ENCODE measurements around the gene MYL7. TPM values are rescaled to one million over a fixed set of nuclear protein-coding genes. Genes with fewer than 3 reads are reported as not detected.

Gene MYL7
- total and polyA plus RNA-seq, 9 of the 15 experiments (the other 6 are each of a cell fraction or from before 2014, with no cell fraction given), result not detected

DNA sequence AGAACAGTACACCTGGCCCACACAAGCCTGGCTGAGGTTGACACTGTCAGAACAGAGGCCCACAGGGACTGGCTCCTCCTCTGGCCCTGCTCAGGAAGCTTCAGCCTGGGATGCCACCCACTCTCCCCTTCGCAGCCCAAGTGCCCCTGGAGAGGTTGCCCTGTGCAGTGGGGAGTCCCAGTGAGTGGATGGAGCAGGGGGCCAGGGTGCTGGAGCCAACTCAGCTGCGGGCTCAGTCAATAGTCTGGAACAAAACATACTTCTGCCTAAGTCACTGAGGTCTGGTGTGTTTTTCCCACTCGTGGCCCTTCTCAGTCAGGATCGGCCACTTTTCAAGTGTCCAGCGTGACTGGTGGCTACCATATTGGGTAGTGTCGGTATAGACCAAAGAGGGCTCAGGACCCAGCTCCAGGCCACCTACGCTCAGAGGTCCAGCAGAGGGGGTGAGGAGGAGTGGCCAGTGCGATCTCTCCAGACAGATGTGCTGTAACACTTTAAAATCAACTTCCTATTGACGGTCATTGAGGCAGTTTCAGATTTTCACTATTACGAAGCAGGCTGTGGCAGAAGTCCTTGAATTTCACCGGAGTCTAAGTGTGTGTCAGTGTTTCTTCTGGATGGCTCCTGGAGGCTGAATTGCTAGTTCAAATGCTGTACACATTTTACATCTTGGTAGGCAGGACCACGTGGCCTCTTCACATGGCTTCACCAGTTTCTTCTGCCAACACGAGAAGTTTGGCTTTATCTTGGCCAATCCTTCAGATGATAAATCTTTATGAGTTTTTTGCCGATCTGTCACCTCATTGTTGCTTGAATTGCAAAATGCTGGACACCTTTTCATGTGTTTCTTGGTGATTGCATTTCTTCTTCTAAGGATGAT is 49.1 kb upstream of the MYL7 start:
- DNase-seq (ENCODE audit: extremely low read depth in 1 of 4, low spot score in 3 of 4) (peak in 1 of 4 experiments; percentile 23), FAIRE-seq (peak; percentile 79), ATAC-seq (peak; percentile 51)
- H2AFZ ChIP-seq (ENCODE audit: low read depth, low read length), result peak overlapping the region; percentile 84
- CTCF ChIA-PET (ENCODE audit: low intra/inter-chr PET ratio), result no interaction called here
- H3K9me3 ChIP-seq (replicated peaks; ENCODE audit: control insufficient read depth, insufficient read depth, low read depth, low read length), result no peaks in the 10 kb centered on the region
- H3K9ac ChIP-seq (ENCODE audit: insufficient read depth in 1 of 2, low read depth in 2 of 2, low read length in 2 of 2), result no peak overlapping the region; a peak in 1 of 4 replicates
- H3K4me3 ChIP-seq, result no peak overlapping the region
- POLR2A ChIA-PET, result interaction anchor here (0.6 to 0.9 kb wide), 3 partner anchors 33 to 65 kb away, joined by 3 to 4 read pairs (median 3); no protein-coding TSS in a partner anchor
- intact Hi-C loops (cut with micrococcal nuclease) (no loop called here), in situ Hi-C loops (cut with MboI) (no loop called here)
- no peaks in the 10 kb centered on the region for H4K20me1 ChIP-seq (replicated peaks; ENCODE audit: control insufficient read depth, insufficient read depth, low read length)
- H3K4me1 ChIP-seq (replicated peaks in 1 of 2; ENCODE audit: control insufficient read depth in 2 of 2, insufficient read depth in 2 of 2, low read length in 2 of 2), result peaks cover 0 to 7% of the 10 kb centered on the region in 2 experiments; a peak in 2 of 5 replicates
- H3K4me2 ChIP-seq (ENCODE audit: insufficient read depth, low read length), result no peak overlapping the region
- no peaks in the 10 kb centered on the region for H3K9me1 ChIP-seq (ENCODE audit: control insufficient read depth, insufficient read depth, low read length)
- H3K36me3 ChIP-seq (ENCODE audit: control insufficient read depth, insufficient read depth, low read length), result no peaks in the 10 kb centered on the region
- no peak overlapping the region for H3K27ac ChIP-seq (ENCODE audit: extremely low read depth, low read depth, low read length)
- 29% methylated on average over 14 of the region's 14 CpGs for WGBS (ENCODE audit: insufficient coverage, low coverage, missing lambda C conversion rate)
- no peaks in the 10 kb centered on the region for H3K79me2 ChIP-seq (ENCODE audit: control insufficient read depth, insufficient read depth, low read length)
- BruUV-seq (replicated peaks), result no TSS peak
- 0 out of 5 replicates have a peak, but pooled peaks cover 0 to 23% of the 10 kb centered on the region in 2 experiments for H3K27me3 ChIP-seq (ENCODE audit: control insufficient read depth in 2 of 2, insufficient read depth in 2 of 2, low read length in 2 of 2)
- TF ChIP-seq L3MBTL2 (IDR thresholded peaks at IDR 0.05) (peak; percentile 55; the same call in 1 of the 2 replicates), RAD51 (IDR thresholded peaks at IDR 0.05; ENCODE audit: borderline replicate concordance, low read depth) (0 out of 2 replicates have a peak, but pooled peaks have one; percentile 9), SLC30A9 (CRISPR knock-in tag; IDR thresholded peaks at IDR 0.05) (no peak), ZNF408 (CRISPR knock-in tag; IDR thresholded peaks at IDR 0.05; ENCODE audit: low read depth) (no peak)
- TF ChIP-seq, protein P1, sequence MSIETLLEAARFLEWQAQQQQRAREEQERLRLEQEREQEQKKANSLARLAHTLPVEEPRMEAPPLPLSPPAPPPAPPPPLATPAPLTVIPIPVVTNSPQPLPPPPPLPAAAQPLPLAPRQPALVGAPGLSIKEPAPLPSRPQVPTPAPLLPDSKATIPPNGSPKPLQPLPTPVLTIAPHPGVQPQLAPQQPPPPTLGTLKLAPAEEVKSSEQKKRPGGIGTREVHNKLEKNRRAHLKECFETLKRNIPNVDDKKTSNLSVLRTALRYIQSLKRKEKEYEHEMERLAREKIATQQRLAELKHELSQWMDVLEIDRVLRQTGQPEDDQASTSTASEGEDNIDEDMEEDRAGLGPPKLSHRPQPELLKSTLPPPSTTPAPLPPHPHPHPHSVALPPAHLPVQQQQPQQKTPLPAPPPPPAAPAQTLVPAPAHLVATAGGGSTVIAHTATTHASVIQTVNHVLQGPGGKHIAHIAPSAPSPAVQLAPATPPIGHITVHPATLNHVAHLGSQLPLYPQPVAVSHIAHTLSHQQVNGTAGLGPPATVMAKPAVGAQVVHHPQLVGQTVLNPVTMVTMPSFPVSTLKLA (conservative IDR thresholded peaks at IDR 0.05), result 0 out of 4 replicates have a peak, but pooled peaks of 1 of the 2 experiments have one; percentile 22
- TF ChIP-seq, protein P2, sequence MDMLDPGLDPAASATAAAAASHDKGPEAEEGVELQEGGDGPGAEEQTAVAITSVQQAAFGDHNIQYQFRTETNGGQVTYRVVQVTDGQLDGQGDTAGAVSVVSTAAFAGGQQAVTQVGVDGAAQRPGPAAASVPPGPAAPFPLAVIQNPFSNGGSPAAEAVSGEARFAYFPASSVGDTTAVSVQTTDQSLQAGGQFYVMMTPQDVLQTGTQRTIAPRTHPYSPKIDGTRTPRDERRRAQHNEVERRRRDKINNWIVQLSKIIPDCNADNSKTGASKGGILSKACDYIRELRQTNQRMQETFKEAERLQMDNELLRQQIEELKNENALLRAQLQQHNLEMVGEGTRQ (CRISPR knock-in tag; IDR thresholded peaks at IDR 0.05), result 0 out of 2 replicates have a peak, but pooled peaks have one; percentile 22
